Activated CD4-positive, alpha-beta memory T cell treated with anti-CD3 and anti-CD28 coated beads for 36 hours (primary cell): ENCODE data around the gene DAPL1. TPM values are rescaled to one million over a fixed set of nuclear protein-coding genes. Genes with fewer than 3 reads are reported as not detected.

Source experiments
- CTCF ChIA-PET: fragments of 350-600 bp; sonication (Branson Sonifier 250); formaldehyde crosslinking; loops from one replicate; lab custom pipeline; 2021; ENCODE audit warnings: antibody characterized with exemption, inconsistent platforms; lab: Charles Lee
- POLR2A ChIA-PET: fragments of 350-600 bp; sonication (Branson Sonifier 250); formaldehyde crosslinking; loops from one replicate; lab custom pipeline; 2021; ENCODE audit warnings: antibody characterized with exemption; lab: Charles Lee
- DNase-seq: peaks from one replicate; pipeline ENCODE4 v3.0.0-alpha.2; 2020
- H3K27ac Mint-ChIP-seq: one replicate; pipeline ENCODE4 v1.8.0; 2021; ENCODE audit warnings: mixed read lengths
- H3K27me3 Mint-ChIP-seq: one replicate; pipeline ENCODE4 v1.8.0; 2021; ENCODE audit warnings: mixed read lengths
- H3K36me3 Mint-ChIP-seq: one replicate; pipeline ENCODE4 v1.8.0; 2021; ENCODE audit warnings: mixed read lengths
- H3K4me1 Mint-ChIP-seq: one replicate; pipeline ENCODE4 v1.8.0; 2021; ENCODE audit warnings: low read depth, mixed read lengths
- H3K4me3 Mint-ChIP-seq: one replicate; pipeline ENCODE4 v1.8.0; 2021; ENCODE audit warnings: mild to moderate bottlenecking, mixed read lengths
- H3K9me3 Mint-ChIP-seq: one replicate; pipeline ENCODE4 v1.8.0; 2021; ENCODE audit warnings: mixed read lengths
- intact Hi-C: fragments of 100-400 bp; cut with micrococcal nuclease; formaldehyde crosslinking; loops from one replicate; pipeline ENCODE4 v1.15.1; 2023
- total RNA-seq, 2 experiments: library from RNA; stranded (reverse); gene quantifications; one replicate each; pipeline ENCODE4 v1.2.3, GENCODE V29; 2021

The DAPL1 gene
- total RNA-seq, 2 experiments from 2014 or later: not detected

GRCh38 chr2:158760887-158761286 lies 34.2 kb upstream of the DAPL1 start:
- H3K36me3 Mint-ChIP-seq: no peaks in the 10 kb centered on the region
- no peak overlapping the region for H3K27ac Mint-ChIP-seq
- CTCF ChIA-PET: interaction anchor here (1.9 kb wide), 1 partner anchor 737 kb away, joined by 5 read pairs; no protein-coding TSS in a partner anchor
- H3K4me3 Mint-ChIP-seq: no peak overlapping the region
- no peaks in the 10 kb centered on the region for H3K9me3 Mint-ChIP-seq
- no peaks in the 10 kb centered on the region for H3K4me1 Mint-ChIP-seq
- H3K27me3 Mint-ChIP-seq: peaks cover 2% of the 10 kb centered on the region
- DNase-seq: no peak
- intact Hi-C loops: no loop called here
- POLR2A ChIA-PET: no interaction called here

GRCh38 chr2:158761621-158762020 lies 33.5 kb upstream of the DAPL1 start:
- intact Hi-C loops: no loop called here
- no peaks in the 10 kb centered on the region for H3K9me3 Mint-ChIP-seq
- POLR2A ChIA-PET: no interaction called here
- H3K4me1 Mint-ChIP-seq: no peaks in the 10 kb centered on the region
- peaks cover 2% of the 10 kb centered on the region for H3K27me3 Mint-ChIP-seq
- H3K36me3 Mint-ChIP-seq: no peaks in the 10 kb centered on the region
- CTCF ChIA-PET: interaction anchor here (1.4 to 1.9 kb wide), 2 partner anchors 9 to 737 kb away, joined by 3 to 5 read pairs; no protein-coding TSS in a partner anchor
- no peak overlapping the region for H3K27ac Mint-ChIP-seq
- DNase-seq: no peak
- H3K4me3 Mint-ChIP-seq: no peak overlapping the region

DNA sequence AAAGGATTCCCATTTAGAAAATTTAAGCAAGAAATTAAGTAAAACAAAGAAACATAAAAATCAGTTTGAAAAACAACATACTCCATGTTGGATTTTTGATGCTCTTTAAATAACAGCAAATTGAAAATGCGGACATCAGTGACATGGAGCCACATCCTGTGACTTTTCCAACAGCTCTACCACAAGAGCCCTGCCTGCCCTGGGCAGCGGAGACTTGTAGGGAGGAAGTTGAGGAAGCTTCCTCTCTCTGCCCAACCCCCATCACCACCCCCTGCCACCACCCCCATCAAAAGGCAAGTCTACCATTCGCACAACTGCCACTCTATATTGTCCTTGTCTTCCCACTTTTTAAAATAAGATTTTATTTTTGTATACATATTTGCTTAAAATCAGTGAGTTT lies 32.8 kb upstream of the DAPL1 start:
- ChIA-PET CTCF (interaction anchor here (1.3 to 1.9 kb wide), 3 partner anchors 8 to 738 kb away, joined by 3 to 7 read pairs (median 5); no protein-coding TSS in a partner anchor), POLR2A (no interaction called here)

DNA sequence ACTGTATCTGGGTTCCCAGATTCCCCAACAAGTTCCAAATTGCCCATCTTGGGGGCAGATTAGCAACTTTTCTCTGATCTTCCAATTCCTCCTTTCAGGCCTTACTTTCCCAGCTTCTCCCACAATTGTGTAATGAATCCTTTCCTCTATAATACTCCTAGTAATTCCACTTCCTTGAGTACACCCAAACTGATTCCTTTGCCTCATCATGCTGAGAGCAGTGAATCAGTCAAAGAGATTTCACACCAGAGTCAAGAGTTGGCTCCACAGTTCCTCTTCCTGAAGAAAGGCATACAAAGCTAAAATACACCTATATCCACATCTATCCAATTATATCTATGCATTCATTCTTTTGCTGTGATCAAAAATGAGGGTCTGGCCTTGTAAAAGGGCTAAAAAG lies 28.6 kb upstream of the DAPL1 start:
- H3K27ac Mint-ChIP-seq: no peak overlapping the region
- H3K27me3 Mint-ChIP-seq: peaks cover 2% of the 10 kb centered on the region
- no peaks in the 10 kb centered on the region for H3K9me3 Mint-ChIP-seq
- no peak overlapping the region for H3K4me3 Mint-ChIP-seq
- H3K36me3 Mint-ChIP-seq: no peaks in the 10 kb centered on the region
- CTCF ChIA-PET: interaction anchor here (1.9 to 2.6 kb wide), 2 partner anchors 13 to 21 kb away, joined by 7 to 8 read pairs; no protein-coding TSS in a partner anchor
- no peaks in the 10 kb centered on the region for H3K4me1 Mint-ChIP-seq
- POLR2A ChIA-PET: no interaction called here
- DNase-seq: no peak
- intact Hi-C loops: no loop called here

More for the DNA sequence above, 32.8 kb upstream of the DAPL1 start:
- no peak for DNase-seq
- Mint-ChIP-seq H3K27me3 (peaks cover 2% of the 10 kb centered on the region), H3K4me1 (no peaks in the 10 kb centered on the region), H3K27ac (no peak overlapping the region), H3K4me3 (no peak overlapping the region), H3K9me3 (no peaks in the 10 kb centered on the region), H3K36me3 (no peaks in the 10 kb centered on the region)
- intact Hi-C loops: no loop called here

GRCh38 chr2:158772306-158773078 lies 22.6 kb upstream of the DAPL1 start:
- no peak overlapping the region for H3K27ac Mint-ChIP-seq
- no peak overlapping the region for H3K4me3 Mint-ChIP-seq
- ChIA-PET POLR2A (no interaction called here), CTCF (no interaction called here)
- H3K27me3 Mint-ChIP-seq: no peaks in the 10 kb centered on the region
- no peaks in the 10 kb centered on the region for H3K4me1 Mint-ChIP-seq
- intact Hi-C loops: no loop called here
- no peaks in the 10 kb centered on the region for H3K9me3 Mint-ChIP-seq
- no peaks in the 10 kb centered on the region for H3K36me3 Mint-ChIP-seq
- DNase-seq: no peak

DNA sequence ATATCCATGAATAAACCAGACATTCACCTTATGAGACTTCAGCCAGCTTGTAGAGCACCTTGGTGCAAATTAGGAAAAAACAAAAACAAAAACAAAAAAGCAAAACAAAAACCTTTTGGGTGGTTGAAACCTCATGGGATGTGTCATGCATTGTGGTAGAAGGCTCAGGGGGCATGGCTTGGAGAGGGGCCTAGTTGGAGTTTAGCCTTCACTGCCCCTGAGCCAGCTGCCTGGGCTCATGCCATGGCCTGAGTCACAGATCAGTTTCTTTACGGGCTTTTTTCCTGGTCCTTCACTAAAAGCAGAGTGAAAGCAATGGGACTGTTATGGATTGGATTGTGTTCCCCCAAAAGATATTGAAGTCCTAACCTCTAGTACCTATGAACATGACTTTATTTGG lies 22.0 kb upstream of the DAPL1 start:
- ChIA-PET POLR2A (no interaction called here), CTCF (no interaction called here)
- H3K4me3 Mint-ChIP-seq: no peak overlapping the region
- intact Hi-C loops: no loop called here
- H3K4me1 Mint-ChIP-seq: no peaks in the 10 kb centered on the region
- no peak for DNase-seq
- no peaks in the 10 kb centered on the region for H3K27me3 Mint-ChIP-seq
- no peaks in the 10 kb centered on the region for H3K9me3 Mint-ChIP-seq
- H3K36me3 Mint-ChIP-seq: no peaks in the 10 kb centered on the region
- no peak overlapping the region for H3K27ac Mint-ChIP-seq

DNA sequence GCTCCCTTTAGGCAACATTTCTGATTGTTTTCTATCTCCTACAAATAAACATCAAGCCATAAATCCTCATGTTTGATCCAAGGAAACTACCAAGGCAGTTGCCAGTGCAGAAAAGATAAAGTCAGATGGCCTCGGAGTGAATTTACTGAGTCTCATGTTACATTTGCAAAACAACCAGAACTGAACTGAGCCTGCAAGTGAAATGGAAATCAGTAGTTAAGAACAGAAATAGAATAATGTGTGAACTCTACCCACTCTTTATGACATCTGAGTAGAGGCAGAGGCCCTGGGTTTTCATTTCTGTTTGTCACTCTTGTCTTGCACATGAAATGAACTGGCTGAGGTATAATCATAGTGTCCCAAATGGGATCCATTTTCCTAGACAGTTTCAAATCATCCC lies 20.4 kb upstream of the DAPL1 start:
- no peak for DNase-seq
- ChIA-PET CTCF (no interaction called here), POLR2A (no interaction called here)
- Mint-ChIP-seq H3K27me3 (peaks cover 2% of the 10 kb centered on the region), H3K4me3 (no peak overlapping the region), H3K4me1 (no peaks in the 10 kb centered on the region), H3K27ac (no peak overlapping the region), H3K9me3 (no peaks in the 10 kb centered on the region), H3K36me3 (no peaks in the 10 kb centered on the region)
- intact Hi-C loops: no loop called here

DNA sequence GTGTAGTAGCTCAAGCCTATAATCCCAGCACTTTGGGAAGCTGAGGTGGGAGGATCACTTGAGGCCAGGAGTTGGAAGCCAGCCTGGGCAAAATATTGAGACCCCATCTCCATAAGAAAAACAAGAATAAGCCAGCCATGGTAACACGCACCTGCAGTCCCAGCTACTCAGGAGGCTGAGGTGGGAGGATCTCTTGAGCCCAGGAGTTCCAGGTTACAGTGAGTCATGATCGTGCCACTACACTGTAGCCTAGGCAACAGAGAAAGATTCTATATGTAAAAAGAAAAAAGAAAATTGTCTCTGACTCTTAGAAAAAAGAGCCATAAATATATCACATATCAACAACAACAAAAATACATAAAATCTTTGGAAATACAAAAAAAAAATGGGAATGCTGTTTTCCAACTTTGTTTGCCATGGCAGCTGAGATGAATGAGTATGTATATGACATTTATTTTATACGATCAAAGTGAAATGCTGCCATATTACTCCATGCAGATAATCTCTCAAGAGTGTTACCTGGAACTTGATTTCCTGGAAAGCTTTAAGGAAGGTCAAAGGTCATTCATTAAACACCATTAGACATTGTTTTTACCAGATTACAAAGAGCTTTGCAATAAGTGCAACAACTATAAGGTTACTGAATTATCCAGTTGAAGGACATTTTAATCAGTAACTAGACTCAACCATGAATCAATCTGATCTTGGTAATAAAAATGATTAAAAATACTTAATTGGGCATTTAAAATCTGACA lies 19.7 kb upstream of the DAPL1 start:
- no peak for DNase-seq
- CTCF ChIA-PET: no interaction called here
- H3K27me3 Mint-ChIP-seq: peaks cover 2% of the 10 kb centered on the region
- H3K36me3 Mint-ChIP-seq: no peaks in the 10 kb centered on the region
- no peaks in the 10 kb centered on the region for H3K9me3 Mint-ChIP-seq
- POLR2A ChIA-PET: no interaction called here
- H3K27ac Mint-ChIP-seq: no peak overlapping the region
- no peak overlapping the region for H3K4me3 Mint-ChIP-seq
- intact Hi-C loops: no loop called here
- H3K4me1 Mint-ChIP-seq: no peaks in the 10 kb centered on the region

DNA sequence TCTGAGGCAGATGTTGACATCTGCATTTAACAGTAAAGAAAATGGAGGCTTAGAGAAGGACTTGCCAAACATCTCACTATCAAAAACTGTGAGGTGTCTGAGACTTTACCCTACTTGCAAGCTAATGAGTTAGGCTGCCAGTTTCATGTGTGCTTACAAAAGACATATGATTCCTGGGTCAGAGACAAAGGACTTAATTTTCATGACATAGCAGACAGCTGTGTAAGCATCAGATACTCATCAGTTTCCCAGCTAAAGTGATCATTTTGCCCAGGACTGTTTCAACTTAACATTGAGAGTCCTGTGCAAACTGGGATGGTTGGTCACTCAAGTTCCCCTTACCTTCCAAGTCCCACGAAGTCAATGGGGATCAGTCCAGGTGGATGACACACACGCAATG lies 18.9 kb upstream of the DAPL1 start:
- H3K4me3 Mint-ChIP-seq: no peak overlapping the region
- H3K36me3 Mint-ChIP-seq: no peaks in the 10 kb centered on the region
- H3K27ac Mint-ChIP-seq: no peak overlapping the region
- H3K4me1 Mint-ChIP-seq: no peaks in the 10 kb centered on the region
- ChIA-PET POLR2A (no interaction called here), CTCF (no interaction called here)
- intact Hi-C loops: no loop called here
- DNase-seq: no peak
- H3K27me3 Mint-ChIP-seq: peaks cover 2% of the 10 kb centered on the region
- H3K9me3 Mint-ChIP-seq: no peaks in the 10 kb centered on the region

DNA sequence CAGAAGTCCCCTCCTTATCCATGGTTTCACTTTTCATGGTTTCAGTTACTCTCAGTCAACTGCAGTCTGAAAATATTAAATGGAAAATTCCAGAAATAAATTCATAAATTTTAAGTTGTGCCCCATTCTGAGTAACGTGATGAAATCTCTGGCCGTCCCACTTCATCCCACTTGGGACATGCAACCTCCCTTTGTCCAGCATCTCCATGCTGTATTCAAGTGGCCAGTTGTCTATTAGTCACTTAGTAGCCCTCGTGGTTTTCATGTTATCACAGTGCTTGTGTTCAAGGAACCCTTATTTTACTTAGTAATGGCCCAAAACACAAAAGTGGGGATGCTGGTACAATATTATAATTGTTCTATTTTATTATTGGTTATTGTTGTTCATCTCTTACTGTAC lies 18.0 kb upstream of the DAPL1 start:
- Mint-ChIP-seq H3K4me1 (no peaks in the 10 kb centered on the region), H3K36me3 (no peaks in the 10 kb centered on the region), H3K27me3 (peaks cover 2% of the 10 kb centered on the region), H3K4me3 (no peak overlapping the region), H3K9me3 (no peaks in the 10 kb centered on the region), H3K27ac (no peak overlapping the region)
- intact Hi-C loops: no loop called here
- DNase-seq: no peak
- ChIA-PET POLR2A (no interaction called here), CTCF (no interaction called here)

DNA sequence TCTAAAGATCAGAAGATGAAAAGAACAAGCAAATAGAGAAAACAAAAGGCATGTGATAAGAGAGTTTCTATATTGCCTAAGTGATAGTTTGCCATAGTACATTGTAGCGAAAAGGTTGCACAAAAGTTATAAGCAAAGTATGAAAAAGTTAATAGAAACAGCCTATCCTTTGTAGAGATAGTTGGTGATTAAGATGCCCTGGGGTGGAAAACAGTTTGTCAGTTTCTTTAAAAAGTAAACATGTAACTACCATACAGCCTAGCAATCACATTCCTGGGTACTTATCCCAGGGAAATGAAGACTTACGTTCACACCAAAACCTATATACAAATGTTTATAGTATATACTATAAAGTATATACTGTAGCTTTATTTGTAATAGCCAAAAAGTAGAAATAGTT lies 16.9 kb upstream of the DAPL1 start:
- Mint-ChIP-seq H3K4me3 (no peak overlapping the region), H3K27ac (no peak overlapping the region), H3K4me1 (no peaks in the 10 kb centered on the region), H3K36me3 (no peaks in the 10 kb centered on the region), H3K9me3 (no peaks in the 10 kb centered on the region), H3K27me3 (peaks cover 4% of the 10 kb centered on the region)
- ChIA-PET CTCF (no interaction called here), POLR2A (no interaction called here)
- DNase-seq: no peak
- intact Hi-C loops: no loop called here

DNA sequence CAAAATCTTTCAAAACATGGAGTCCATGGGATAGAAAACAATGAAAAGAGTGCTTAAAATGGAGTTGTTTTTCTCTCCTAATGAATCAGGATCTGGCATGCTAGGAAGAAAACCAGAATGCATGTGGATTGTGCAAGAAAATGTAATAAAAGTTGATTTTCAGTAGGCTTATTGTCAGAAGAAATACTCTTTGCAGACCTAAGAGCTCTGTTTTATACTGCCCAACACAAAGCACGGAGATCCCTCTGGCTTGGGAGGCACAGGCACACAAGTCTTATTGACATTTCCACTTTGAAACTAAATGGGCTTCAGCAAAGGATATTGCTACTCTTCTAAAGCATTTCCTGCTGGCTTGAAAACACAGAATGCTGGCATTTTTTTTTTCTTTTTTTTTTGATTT lies 15.5 kb upstream of the DAPL1 start:
- intact Hi-C loops: no loop called here
- no peaks in the 10 kb centered on the region for H3K36me3 Mint-ChIP-seq
- H3K27ac Mint-ChIP-seq: no peak overlapping the region
- H3K27me3 Mint-ChIP-seq: peaks cover 9% of the 10 kb centered on the region
- H3K9me3 Mint-ChIP-seq: no peaks in the 10 kb centered on the region
- ChIA-PET POLR2A (no interaction called here), CTCF (no interaction called here)
- no peak overlapping the region for H3K4me3 Mint-ChIP-seq
- no peaks in the 10 kb centered on the region for H3K4me1 Mint-ChIP-seq
- DNase-seq: no peak
